GM19397 (cell line): ENCODE data around the gene AUTS2.
A peak's percentile ranks its signal among the peaks of the same experiment; 100 is the strongest.

Experiments
- ATAC-seq: cut with Tn5 transposase; IDR thresholded peaks from one replicate; pipeline ENCODE4 v1.9.1; 2021; ENCODE audit warnings: mild to moderate bottlenecking, moderate library complexity; ENCODE audit not compliant: unreplicated experiment

AUTS2 gene

GRCh38 chr7:70735313-70735712 lies 1137.0 kb downstream of the AUTS2 start:
- no peak for ATAC-seq

DNA sequence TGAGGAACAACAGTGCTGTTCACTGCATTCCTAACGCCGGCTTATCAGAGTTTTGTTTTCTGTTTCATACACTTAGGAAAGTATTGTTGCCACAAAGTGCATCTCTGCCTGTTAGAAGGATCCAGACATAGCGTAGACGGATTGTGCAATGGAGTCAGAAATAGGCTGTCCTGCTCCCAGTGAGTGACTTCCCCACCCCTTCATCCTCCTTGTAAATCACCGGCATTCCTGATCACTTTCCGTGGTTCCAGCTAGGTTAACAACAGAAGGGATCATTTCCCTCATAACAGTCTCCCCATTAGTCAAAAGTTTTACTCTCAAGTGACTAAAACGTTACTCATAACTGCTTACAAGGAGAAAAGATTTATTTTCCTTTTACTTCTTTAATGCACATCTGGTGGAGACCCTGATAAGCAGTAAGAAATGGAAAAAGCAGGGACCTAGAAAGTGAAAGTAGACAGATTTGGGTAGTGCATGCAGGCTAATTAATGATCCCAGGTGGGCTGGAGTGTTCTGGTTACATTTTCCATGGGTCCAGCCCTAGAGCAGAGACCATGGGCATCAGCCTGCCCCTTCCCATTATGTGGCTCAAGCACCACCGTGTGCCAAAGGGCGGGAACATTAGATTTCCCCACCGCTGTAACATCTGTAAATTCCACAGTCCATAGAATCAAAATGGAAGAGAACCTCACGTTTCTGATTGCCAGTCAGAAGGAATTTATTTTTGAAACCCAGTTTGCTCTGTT lies 1138.6 kb downstream of the AUTS2 start:
- ATAC-seq: no peak

DNA sequence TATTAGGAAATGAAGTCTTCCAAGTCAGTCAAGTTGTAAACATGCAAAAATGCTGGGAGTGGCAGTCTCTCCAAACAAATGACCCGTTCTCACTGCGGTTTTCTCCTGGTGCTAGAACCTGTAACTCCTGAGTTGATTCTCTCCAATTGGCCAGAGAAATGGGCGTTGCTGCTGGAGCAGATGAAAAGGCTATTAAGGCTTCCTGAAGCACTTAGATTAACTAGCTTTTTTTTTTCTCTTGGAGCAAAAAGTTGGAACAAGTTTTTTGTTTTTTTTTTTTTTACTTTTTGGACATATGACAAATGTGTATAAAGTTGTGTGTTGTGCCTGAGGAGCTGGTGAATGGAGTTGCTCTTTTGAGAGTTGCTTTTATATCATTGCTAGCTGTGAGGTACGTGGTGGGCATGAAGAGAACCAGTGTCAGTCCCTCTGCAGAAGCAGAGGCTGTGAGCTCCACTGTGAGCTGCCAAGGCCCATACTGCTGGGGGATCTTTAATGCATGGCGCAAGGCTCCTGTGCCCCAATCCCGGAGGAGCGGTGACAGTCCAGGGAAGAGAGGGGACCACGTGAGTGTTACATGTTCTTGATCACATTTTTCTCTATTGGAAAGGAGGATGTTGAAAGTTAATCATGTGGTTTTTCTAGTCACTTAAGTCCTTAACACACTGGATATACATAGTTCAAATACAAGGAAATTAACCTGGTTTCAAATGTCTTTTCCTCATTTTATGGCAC lies 1140.0 kb downstream of the AUTS2 start:
- ATAC-seq: no peak

DNA sequence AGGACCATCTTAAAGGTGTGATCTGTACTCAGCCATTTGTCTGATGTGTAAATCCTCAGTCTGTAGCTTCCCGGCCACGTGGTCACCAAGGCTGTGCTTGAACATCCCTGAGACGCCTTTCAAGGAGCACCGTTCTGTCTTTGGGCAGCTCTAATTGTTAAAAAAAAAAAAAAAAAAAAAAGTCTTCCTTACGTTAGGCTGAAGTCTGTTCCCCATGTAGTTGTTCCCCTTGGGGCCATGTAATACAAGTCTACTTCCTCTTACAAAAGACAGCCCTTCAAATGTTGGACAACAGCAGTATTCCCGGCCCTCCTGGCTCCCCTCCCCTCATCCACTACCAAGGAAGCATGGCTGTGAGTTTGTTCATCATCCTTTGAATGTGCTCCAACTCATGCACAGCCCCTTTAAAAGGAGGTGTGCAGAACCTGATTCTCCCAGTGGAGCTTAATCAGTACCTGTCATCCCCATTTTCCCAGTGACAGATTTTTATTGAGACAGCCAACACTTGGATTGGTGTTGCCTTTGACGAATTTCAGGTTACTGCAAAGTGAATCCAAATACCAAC lies 1141.5 kb downstream of the AUTS2 start:
- ATAC-seq: no peak

DNA sequence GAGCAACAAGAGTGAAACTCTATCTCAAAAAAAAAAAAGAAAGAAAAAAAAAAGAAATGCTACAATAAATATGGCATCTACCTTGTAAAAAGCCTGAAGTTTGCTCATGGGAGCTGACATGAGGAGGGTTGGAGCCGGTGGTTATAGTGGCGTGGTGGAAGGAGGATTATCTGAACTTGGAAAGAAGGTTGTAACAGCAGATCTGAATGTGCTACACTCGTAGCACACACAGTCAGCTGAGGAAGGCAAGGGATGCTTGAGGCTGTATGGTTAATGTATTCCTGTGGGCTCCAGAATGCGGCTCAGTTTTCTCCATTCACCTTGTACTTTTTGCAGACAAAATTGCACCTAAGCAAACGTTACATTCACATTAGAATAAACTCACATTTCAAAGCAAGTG lies 1143.4 kb downstream of the AUTS2 start:
- ATAC-seq: no peak

- no peak for ATAC-seq
Observed at GRCh38 chr7:70743531-70744325, 1145.5 kb downstream of the AUTS2 start.

- no peak for ATAC-seq
Observed at GRCh38 chr7:70744492-70744891, 1146.2 kb downstream of the AUTS2 start.

GRCh38 chr7:70749831-70750230 lies 1151.6 kb downstream of the AUTS2 start:
- ATAC-seq: no peak

GRCh38 chr7:70751895-70752294 lies 1153.6 kb downstream of the AUTS2 start:
- no peak for ATAC-seq

- ATAC-seq: no peak
Observed at GRCh38 chr7:70752794-70753241, 1154.5 kb downstream of the AUTS2 start.

DNA sequence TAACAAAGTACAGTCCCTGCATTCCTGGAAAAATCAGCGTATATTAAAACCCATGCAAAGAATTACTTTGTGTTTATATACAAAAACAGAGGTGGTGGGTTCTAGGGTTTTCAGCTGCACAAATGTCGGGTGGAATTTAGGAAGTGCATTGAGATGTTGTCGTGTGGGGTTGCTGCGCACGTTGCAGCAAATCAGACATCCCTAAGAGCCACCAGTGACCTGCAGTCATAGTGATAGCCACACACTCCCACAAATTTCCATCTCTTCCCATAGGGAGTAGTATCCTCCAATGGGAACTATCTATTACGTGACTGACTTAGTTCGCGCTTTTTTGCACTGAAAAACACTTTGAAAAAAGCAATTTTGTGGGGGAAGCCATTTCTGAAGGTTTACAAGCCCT lies 1158.5 kb downstream of the AUTS2 start:
- ATAC-seq: no peak

- no peak for ATAC-seq
Observed at GRCh38 chr7:70758646-70759045, 1160.4 kb downstream of the AUTS2 start.

DNA sequence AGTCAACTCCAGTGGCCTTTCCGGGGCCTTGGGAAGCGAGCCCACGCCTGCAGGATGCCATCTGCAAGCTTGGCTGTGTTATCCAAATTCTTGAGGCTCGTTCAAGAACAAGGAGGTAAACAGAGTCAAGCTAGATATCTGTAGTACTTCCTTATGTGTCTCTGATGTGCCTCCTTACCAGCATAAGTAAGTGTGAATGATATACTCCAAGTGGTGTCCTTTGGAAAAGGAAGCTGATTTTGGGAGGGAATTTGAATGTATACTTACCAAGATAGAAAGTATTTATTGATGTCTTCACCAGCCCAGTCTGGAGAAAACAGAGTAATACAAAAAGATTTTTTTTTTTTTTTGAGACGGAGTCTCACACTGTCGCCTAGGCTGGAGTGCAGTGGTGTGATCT lies 1161.4 kb downstream of the AUTS2 start:
- no peak for ATAC-seq

DNA sequence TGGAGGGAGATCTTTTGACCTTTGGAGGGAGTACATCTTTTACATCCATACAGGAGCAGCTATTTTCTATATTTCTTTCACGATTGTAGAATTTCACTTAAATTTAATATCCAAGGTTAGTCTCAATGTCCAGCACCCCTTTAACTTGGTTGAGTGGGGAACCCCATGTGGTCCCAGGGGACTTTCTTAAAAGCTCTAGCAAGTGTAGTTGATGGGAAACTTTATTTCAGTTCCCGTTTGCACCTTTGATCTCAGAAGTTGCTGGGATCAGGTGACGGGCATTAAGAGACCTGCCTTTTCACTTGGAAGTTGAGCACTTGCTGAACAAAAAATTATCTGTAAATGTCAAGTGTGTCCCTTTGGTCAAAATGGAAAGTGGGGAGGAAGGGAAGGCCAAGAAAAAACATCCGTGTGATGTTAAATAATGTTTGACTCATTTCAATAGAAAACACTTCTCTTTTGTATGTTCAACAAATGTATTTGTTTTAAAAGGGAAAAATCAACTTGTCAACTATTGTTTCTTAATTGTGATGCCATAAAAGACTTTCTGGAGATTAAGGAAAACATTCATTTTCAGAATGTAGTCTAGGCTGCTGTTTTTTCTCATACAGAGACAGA lies 1163.5 kb downstream of the AUTS2 start:
- peak; percentile 32 for ATAC-seq

GRCh38 chr7:70762696-70763095 lies 1164.4 kb downstream of the AUTS2 start:
- no peak for ATAC-seq

DNA sequence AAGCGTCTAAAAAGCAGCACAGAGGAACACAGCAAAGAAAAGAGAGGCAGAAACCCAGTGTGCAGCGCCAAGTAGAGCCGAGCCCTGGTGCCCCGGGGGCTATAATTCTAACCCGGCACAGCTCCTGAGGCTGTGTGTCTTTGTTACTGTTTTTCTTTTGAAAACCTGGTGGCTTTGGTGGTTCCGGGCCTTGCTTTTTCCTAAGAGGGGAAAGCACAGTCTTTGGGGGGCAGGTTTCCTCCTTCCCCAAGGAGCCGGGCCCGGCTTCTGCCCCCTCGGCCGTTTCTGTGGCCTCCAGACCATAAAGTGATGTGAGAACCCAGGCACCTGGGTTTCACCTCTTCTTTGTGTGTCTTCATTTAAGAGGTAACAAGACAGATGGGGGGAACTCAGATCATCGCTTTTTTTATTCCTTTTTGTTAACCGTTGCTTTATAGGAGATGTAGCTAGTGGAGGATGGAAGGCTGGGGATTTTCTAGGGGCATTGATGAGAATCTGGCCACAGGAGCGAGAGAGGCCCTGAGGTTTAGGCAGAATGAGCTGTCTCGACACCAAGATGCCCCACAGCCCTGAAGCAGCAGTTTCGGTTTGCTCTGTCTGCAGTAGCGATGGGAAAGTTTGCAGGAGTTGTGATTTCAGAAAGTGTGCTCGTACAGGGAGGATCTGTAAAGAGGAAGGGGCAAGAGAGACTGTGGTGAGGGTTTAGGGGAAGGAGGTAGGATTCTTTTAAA lies 1165.9 kb downstream of the AUTS2 start:
- peak; percentile 86 for ATAC-seq

DNA sequence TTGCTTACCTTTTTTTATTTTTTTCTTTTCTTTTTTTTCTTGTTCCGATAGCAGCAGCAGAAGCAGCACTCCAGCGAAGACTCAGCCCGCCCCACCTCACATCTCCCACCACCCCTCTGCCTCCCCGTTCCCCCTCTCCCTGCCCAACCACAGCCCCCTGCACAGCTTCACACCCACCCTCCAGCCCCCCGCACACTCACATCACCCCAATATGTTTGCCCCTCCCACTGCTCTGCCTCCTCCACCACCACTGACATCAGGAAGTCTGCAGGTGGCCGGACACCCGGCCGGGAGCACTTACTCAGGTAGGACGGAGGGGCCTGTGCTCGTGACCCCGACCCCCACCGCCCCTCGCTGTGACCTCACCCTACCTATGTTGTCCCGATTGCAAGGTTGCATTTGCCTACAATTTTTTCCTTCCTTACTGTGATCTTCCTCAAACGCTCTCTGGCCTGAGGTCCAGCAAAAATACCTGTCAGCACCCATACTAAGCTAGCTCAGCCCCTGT lies 1166.5 kb downstream of the AUTS2 start:
- no peak for ATAC-seq

- ATAC-seq: no peak
Observed at GRCh38 chr7:70765651-70766050, 1167.4 kb downstream of the AUTS2 start.

DNA sequence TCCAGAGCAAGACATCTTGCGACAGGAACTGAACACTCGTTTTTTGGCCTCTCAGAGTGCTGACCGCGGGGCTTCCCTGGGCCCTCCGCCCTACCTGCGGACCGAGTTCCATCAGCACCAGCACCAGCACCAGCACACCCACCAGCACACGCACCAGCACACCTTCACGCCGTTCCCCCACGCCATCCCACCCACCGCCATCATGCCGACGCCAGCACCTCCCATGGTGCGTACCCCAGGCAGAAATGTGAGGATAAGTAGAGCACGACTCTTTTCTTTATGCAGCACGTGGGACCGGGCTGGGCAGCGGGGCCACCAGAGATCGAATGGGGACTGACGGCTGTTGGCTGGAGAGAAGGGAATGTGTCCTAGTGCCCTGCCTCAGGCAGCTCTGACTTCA lies 1167.8 kb downstream of the AUTS2 start:
- no peak for ATAC-seq

- ATAC-seq: no peak
Observed at GRCh38 chr7:70766694-70767093, 1168.4 kb downstream of the AUTS2 start.
